ENCODE data around the gene C2CD4A. TPM values are rescaled to one million over a fixed set of nuclear protein-coding genes. Genes with fewer than 3 reads are reported as not detected.

Gene C2CD4A
- total and polyA plus RNA-seq, 9 of the 15 experiments (the other 6 are each of a cell fraction or from before 2014, with no cell fraction given): not detected

DNA sequence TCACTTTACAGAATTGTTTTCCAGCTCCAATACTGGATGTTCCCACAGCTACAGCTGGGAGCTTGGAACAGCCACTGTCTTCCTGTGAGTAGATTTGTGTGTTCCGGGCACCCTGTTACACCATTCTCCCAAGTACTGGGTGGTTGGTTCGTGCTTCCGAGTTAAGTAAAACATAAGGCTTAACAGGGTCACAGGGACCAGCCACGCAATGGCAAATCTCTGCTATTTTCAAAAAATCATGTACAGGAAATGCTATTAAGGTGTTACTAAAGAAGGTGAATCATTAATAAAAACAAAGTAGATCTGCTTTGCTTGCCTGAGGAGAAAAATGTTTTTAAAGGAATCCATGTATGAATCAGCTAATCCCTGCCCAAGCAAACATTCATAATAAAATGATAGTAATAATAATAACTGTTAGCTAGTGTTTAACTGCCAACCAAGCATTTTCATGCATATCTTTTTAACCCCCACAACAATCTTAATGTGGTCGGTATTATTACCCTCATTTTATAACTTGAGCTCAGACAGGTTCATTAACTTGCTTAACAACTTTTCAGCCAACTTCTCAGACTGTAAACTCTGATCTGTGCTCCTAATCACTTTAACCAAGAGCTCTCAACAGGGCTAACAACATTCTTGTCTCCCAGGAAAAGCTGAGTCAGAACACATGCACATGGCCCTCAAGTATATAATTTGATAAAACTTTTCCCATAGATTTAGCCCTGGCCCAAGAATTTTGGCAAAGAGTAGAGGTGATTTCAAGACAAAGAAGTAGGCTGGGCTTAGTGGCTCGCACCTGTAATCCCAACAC is 2.7 kb upstream of the C2CD4A start (continued):
- TF ChIP-seq ZNF280B (CRISPR knock-in tag; IDR thresholded peaks at IDR 0.05) (no peak), MAFF (IDR thresholded peaks at IDR 0.05; ENCODE audit: low read length) (peak; percentile 2; the same call in 1 of the 2 replicates), HMBOX1 (IDR thresholded peaks at IDR 0.05) (no peak), MTA1 (IDR thresholded peaks at IDR 0.05; ENCODE audit: borderline replicate concordance) (no peak), HDAC3 (IDR thresholded peaks at IDR 0.05; ENCODE audit: borderline replicate concordance, partially characterized antibody) (no peak), ZNF175 (CRISPR knock-in tag; IDR thresholded peaks at IDR 0.05; ENCODE audit: low read depth) (no peak), C11orf30 (IDR thresholded peaks at IDR 0.05; ENCODE audit: low read depth) (peak; percentile 56), CBFA2T2 (conservative IDR thresholded peaks at IDR 0.05) (no peak), ETS1 (conservative IDR thresholded peaks at IDR 0.05; ENCODE audit: control insufficient read depth, low read depth, low read length) (no peak), ZNF584 (CRISPR knock-in tag; IDR thresholded peaks at IDR 0.05; ENCODE audit: low read depth) (no peak), ZNF263 (CRISPR knock-in tag; IDR thresholded peaks at IDR 0.05; ENCODE audit: borderline replicate concordance) (no peak), ZNF717 (CRISPR knock-in tag; IDR thresholded peaks at IDR 0.05) (no peak), SUPT5H (IDR thresholded peaks at IDR 0.05) (no peak), SIX5 (IDR thresholded peaks at IDR 0.05; ENCODE audit: borderline replicate concordance in 1 of 2, insufficient read depth in 1 of 2, low read depth in 1 of 2, low read length in 2 of 2) (no peak), ELK1 (CRISPR knock-in tag; IDR thresholded peaks at IDR 0.05) (no peak), STAT6 (CRISPR knock-in tag; IDR thresholded peaks at IDR 0.05) (no peak), HDAC8 (tag; IDR thresholded peaks at IDR 0.05) (no peak)
- TF ChIP-seq, protein P1, sequence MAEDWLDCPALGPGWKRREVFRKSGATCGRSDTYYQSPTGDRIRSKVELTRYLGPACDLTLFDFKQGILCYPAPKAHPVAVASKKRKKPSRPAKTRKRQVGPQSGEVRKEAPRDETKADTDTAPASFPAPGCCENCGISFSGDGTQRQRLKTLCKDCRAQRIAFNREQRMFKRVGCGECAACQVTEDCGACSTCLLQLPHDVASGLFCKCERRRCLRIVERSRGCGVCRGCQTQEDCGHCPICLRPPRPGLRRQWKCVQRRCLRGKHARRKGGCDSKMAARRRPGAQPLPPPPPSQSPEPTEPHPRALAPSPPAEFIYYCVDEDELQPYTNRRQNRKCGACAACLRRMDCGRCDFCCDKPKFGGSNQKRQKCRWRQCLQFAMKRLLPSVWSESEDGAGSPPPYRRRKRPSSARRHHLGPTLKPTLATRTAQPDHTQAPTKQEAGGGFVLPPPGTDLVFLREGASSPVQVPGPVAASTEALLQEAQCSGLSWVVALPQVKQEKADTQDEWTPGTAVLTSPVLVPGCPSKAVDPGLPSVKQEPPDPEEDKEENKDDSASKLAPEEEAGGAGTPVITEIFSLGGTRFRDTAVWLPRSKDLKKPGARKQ (CRISPR knock-in tag; IDR thresholded peaks at IDR 0.05): no peak

All from K562 (cell line).